Hippocampal formation (tissue), 2 donors: ENCODE measurements around the gene PLCB2.

Source experiments
- DNase-seq, 2 donors: peaks; one replicate each; lab custom pipeline; 2025; lab: John Stamatoyannopoulos, UW

The PLCB2 gene

DNA sequence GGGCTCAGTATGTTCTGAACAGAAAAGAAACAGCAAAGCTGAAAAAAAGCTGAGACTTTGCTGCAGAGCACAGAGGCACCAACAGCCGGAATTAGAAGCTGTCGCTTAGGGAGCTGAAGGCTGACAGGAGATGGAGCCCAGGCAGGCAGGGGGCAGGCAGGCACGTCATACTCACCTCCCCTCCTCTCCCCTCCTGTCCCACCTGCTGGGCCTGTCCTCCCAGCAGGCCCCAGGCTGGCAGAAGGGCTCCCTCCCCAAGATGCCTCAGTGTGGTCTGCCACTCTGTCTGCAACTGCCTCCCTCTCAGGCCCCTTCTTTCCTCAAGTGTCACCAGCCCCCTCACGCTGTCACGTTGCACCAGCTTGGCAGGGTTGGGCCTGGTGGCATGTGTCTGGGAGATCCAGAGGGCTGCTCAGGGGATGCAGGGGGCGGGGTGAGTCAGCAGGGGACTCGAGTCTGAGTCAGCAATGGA is 21.6 kb downstream of the PLCB2 start:
- no peak for DNase-seq

DNA sequence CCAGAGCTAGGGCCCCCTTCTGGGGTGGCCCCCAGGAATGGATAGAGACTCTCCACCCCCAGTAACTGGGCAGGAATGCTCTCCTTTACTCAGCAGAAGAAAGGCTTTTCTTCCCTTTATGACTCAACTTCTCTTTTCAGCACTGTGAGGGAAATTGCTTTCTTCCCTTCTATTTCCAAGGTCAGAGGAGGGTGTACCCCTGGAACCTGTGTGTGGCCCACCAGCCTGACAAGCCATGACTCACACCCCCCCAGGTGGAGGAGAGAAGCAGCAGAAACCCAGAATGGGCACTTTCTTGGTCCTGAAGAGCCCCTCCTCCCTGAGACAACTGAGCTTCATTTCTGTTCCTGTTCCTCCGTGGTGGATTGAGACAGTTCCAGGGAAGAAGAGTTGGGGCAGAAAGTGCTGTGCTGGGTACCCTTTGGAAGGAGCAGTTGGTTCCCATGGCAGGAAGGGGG is 22.2 kb downstream of the PLCB2 start:
- DNase-seq = no peak

DNA sequence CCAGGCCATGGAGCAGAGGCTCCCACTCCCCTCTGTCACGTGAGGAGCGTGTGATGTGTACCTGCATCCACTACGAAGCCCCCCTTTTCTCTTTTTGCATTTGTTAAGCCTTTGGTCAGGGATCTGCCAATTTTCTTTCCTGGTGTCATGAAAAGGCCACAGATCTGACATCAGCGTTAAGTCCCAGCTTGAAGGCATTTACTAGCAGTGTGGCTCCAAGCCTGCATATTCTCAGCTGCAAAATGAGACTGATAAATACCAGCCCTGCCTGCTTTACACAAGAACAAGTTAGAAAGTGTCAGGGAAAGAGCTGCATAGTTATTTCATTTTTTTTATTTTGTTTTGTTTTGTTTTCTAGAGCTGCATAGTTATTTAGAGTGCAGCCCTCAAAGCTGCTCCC is 22.6 kb downstream of the PLCB2 start:
- DNase-seq = no peak

- no peak for DNase-seq
Measured at GRCh38 chr15:40283615-40284300, 24.0 kb downstream of the PLCB2 start.

GRCh38 chr15:40282869-40283614 is 24.7 kb downstream of the PLCB2 start, which contains the start of gene ANKRD63:
ANKRD63 (minus strand) TSS chr15:40283064; CDS start chr15:40282586, 478 bp downstream.
- DNase-seq = no peak

DNA sequence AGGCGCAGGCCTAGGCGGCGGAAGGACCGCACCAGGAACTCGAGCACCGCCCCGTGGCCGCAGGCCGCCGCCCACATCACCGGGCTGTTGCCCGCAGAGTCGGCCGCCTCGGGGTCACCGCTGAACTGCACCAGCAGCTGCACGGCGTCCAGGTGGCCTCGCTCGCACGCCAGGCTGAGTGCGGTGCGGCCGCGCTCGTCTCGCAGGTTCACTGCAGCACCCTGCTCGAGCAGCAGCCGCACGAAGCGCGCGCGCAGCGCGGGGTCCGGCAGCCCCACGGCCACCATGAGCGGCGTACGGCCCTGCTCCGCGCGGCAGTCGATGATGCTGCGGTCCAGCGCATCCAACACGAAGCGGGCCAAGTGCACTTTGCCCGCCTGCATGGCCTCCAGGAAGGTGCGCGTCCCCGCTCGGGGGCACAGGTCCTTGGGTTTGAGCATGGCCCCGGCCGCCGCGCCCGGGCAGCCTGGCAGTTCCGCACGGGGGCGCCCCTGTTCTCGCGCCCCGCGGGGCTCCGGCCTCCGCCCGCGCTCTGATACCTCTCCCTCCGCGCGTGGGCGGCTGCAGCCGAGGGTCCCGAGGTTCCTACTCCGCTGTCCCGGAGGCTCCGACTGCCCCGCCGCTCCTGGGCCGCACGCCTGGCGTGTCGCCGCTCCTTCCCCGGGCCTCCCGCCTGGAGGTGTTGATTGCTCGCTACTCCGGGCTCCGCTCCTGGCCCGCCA is 25.4 kb downstream of the PLCB2 start:
- DNase-seq = no peak

GRCh38 chr15:40281801-40282146 is 26.0 kb downstream of the PLCB2 start:
- DNase-seq = no peak

- no peak for DNase-seq
Measured at GRCh38 chr15:40281057-40281800, 26.5 kb downstream of the PLCB2 start.

DNA sequence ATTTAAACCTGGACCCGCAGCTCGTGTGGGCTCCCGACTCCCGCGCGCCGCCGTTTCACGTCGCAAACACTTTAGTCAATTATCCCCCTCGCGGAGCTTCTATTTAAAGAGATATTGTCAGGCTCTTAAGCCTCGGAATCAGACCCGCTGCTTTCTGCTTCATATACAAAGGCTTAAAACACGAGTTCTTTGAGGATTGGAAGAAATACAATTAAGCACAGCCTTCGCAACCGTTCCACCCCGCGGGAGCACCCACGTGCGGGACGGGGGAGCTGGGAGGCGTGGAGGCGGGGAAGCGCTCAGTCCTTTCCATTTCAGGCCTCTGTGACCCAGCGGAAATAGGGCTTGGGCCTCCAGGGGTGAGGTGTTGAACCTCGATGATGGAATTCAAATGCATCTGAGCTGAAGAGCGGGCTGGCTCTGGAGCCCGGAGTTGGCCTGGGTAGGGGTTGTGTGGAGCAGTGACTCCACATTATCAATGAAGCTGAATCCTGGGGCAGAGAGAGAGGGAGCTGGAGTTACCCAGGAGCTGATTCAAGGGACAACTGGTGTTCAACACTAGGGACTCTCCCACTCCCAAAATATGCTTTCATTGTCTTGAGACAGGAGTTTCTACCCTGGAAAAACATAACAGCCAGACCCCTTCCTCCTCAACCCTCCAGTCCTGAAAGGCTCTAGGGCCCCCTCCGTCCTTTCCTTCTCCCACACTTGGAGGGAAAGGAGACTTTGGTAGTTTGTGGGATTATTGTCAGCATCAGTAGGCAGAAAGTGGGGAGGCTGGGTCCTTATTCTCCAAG is 27.3 kb downstream of the PLCB2 start:
- no peak for DNase-seq

GRCh38 chr15:40279437-40280141 is 28.1 kb downstream of the PLCB2 start:
- peak; percentile 15 to 34 for DNase-seq

- DNase-seq = no peak
Measured at GRCh38 chr15:40278026-40278425, 29.7 kb downstream of the PLCB2 start.

- no peak for DNase-seq
Measured at GRCh38 chr15:40277471-40277870, 30.3 kb downstream of the PLCB2 start.

- DNase-seq = no peak
Measured at GRCh38 chr15:40276927-40277326, 30.8 kb downstream of the PLCB2 start.

- no peak for DNase-seq
Measured at GRCh38 chr15:40275954-40276353, 31.8 kb downstream of the PLCB2 start.

DNA sequence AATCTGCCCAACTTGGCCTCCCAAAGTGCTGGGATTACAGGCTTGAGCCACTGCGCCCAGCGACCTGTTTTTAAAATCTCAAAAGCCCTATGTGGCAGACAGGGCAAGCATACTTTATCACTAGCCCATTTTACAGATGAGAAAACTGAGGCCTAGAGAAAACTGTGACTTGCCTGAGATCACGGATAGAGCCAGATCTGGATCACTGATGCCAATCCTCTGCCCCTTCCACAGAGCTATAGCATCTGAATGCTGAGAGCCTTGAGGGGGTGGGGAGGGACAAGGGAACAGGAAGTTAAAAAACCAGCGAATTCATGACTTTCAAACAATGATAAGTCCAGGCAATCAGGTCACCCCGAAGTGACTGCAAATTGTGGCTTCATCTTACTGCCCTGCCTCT is 32.2 kb downstream of the PLCB2 start:
- no peak for DNase-seq

GRCh38 chr15:40274350-40275274 is 33.1 kb downstream of the PLCB2 start:
- peak; percentile 57 to 76 for DNase-seq

DNA sequence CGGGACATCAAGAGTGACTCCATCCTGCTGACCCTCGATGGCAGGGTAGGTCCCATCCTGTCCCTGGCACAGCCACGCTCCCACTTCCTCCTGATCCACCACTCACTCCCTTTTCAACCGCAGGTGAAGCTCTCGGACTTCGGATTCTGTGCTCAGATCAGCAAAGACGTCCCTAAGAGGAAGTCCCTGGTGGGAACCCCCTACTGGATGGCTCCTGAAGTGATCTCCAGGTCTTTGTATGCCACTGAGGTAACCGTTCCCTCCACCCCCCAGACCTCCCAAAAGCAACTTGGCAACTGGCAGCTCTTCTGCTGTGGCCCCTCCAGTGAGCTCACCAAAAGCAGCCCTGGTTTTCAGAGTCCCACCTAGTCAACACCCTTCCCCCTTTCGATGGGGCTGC is 34.3 kb downstream of the PLCB2 start:
- DNase-seq = no peak

DNA sequence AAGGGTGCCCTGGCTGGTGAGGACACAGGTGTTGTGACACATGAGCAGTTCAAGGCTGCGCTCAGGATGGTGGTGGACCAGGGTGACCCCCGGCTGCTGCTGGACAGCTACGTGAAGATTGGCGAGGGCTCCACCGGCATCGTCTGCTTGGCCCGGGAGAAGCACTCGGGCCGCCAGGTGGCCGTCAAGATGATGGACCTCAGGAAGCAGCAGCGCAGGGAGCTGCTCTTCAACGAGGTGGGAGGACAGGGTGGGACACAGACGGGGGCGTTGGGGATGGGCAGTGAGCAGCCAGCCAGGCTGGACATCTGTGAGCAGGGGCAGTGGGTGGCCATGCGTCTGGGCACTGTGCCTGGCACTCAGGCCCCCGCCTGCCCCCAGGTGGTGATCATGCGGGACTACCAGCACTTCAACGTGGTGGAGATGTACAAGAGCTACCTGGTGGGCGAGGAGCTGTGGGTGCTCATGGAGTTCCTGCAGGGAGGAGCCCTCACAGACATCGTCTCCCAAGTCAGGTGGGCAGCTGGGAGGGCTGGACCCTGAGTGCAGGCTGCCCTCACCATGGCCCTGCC is 35.2 kb downstream of the PLCB2 start:
- no peak for DNase-seq
